NCI-H510A (cell line): ENCODE results near the gene CHST8.

ENCODE experiments used
- DNase-seq: peaks from one replicate; lab custom pipeline; 2025; lab: John Stamatoyannopoulos, UW

Gene CHST8

GRCh38 chr19:33737681-33738371, 116.1 kb downstream of the CHST8 start:
- no peak for DNase-seq

GRCh38 chr19:33740811-33741396, 119.2 kb downstream of the CHST8 start:
- no peak for DNase-seq

- DNase-seq: no peak
These were observed 123.5 kb downstream of the CHST8 start for GRCh38 chr19:33745297-33745696.

GRCh38 chr19:33746159-33746558, 124.4 kb downstream of the CHST8 start:
- no peak for DNase-seq

GRCh38 chr19:33747273-33747672, 125.5 kb downstream of the CHST8 start:
- no peak for DNase-seq

GRCh38 chr19:33748231-33748630, 126.5 kb downstream of the CHST8 start:
- DNase-seq: no peak

- no peak for DNase-seq
These were observed 127.3 kb downstream of the CHST8 start for GRCh38 chr19:33749016-33749415.

GRCh38 chr19:33749619-33750175, 127.9 kb downstream of the CHST8 start:
- DNase-seq: no peak

GRCh38 chr19:33750587-33751435, 129.1 kb downstream of the CHST8 start:
- DNase-seq: no peak

GRCh38 chr19:33751436-33751770, 129.7 kb downstream of the CHST8 start:
- no peak for DNase-seq

GRCh38 chr19:33752018-33752800, 130.5 kb downstream of the CHST8 start:
- no peak for DNase-seq

GRCh38 chr19:33752945-33753344, 131.2 kb downstream of the CHST8 start:
- DNase-seq: no peak

- DNase-seq: no peak
These were observed 132.6 kb downstream of the CHST8 start for GRCh38 chr19:33754361-33754760.

- no peak for DNase-seq
These were observed 133.6 kb downstream of the CHST8 start for GRCh38 chr19:33755099-33756035.

- no peak for DNase-seq
These were observed 134.4 kb downstream of the CHST8 start for GRCh38 chr19:33756177-33756576.

- no peak for DNase-seq
These were observed 136.8 kb downstream of the CHST8 start for GRCh38 chr19:33758541-33759013.

- no peak for DNase-seq
These were observed 137.6 kb downstream of the CHST8 start for GRCh38 chr19:33759356-33759755.

- DNase-seq: no peak
These were observed 142.0 kb downstream of the CHST8 start for GRCh38 chr19:33763633-33764371.

- DNase-seq: no peak
These were observed 144.9 kb downstream of the CHST8 start for GRCh38 chr19:33766623-33767022.

- no peak for DNase-seq
These were observed 146.2 kb downstream of the CHST8 start for GRCh38 chr19:33767898-33768413.
